HEK293T (cell line): ENCODE results near the gene ISCU.

Experiments used
- ARNT ChIP-seq: fragments of 450-650 bp; IDR thresholded peaks from 2 replicates; pipeline ENCODE4 v1.6.1; 2017; ENCODE audit warnings: mild to moderate bottlenecking
- BHLHE40 ChIP-seq: fragments of 450-650 bp; IDR thresholded peaks from 2 replicates; pipeline ENCODE4 v1.6.1; 2016; ENCODE audit warnings: mild to moderate bottlenecking, moderate library complexity, borderline replicate concordance
- CTBP1 ChIP-seq: fragments of 450-650 bp; IDR thresholded peaks from 2 replicates; pipeline ENCODE4 v1.6.1; 2016; ENCODE audit warnings: borderline replicate concordance
- ELF4 ChIP-seq: fragments of 450-650 bp; IDR thresholded peaks from 2 replicates; pipeline ENCODE4 v1.6.1; 2017; ENCODE audit warnings: antibody characterized with exemption
- FOXA1 ChIP-seq: fragments of 450-650 bp; IDR thresholded peaks from 2 replicates; pipeline ENCODE4 v1.6.1; 2016; ENCODE audit warnings: mild to moderate bottlenecking
- FOXK2 ChIP-seq: fragments of 450-650 bp; IDR thresholded peaks from 2 replicates; pipeline ENCODE4 v1.6.1; 2016; ENCODE audit warnings: mild to moderate bottlenecking
- FOXM1 ChIP-seq: fragments of 450-650 bp; IDR thresholded peaks from 2 replicates; pipeline ENCODE4 v1.6.1; 2017; ENCODE audit warnings: mild to moderate bottlenecking, borderline replicate concordance
- L3MBTL2 ChIP-seq: fragments of 450-650 bp; conservative IDR thresholded peaks from 2 replicates; pipeline ENCODE4 v1.6.1; 2016; ENCODE audit warnings: mild to moderate bottlenecking
- LEF1 ChIP-seq: fragments of 450-650 bp; IDR thresholded peaks from 2 replicates; pipeline ENCODE4 v1.6.1; 2017; ENCODE audit warnings: mild to moderate bottlenecking, borderline replicate concordance
- NFRKB ChIP-seq: fragments of 450-650 bp; IDR thresholded peaks from 2 replicates; pipeline ENCODE4 v1.6.1; 2016; ENCODE audit warnings: mild to moderate bottlenecking, moderate library complexity
- SP1 ChIP-seq: fragments of 450-650 bp; IDR thresholded peaks from 2 replicates; pipeline ENCODE4 v1.6.1; 2017
- SUZ12 ChIP-seq: fragments of 450-650 bp; IDR thresholded peaks from 2 replicates; pipeline ENCODE4 v1.6.1; 2016; ENCODE audit warnings: mild to moderate bottlenecking
- TARDBP ChIP-seq: fragments of 450-650 bp; IDR thresholded peaks from 2 replicates; pipeline ENCODE4 v1.6.1; 2016
- ZNF384 ChIP-seq: fragments of 450-650 bp; IDR thresholded peaks from 2 replicates; pipeline ENCODE4 v1.6.1; 2016

- TF ChIP-seq ZNF384 (no peak), ELF4 (no peak), SUZ12 (no peak), CTBP1 (no peak), L3MBTL2 (no peak), SP1 (no peak), FOXM1 (no peak), FOXK2 (no peak), BHLHE40 (no peak), FOXA1 (no peak), ARNT (no peak), LEF1 (no peak), NFRKB (no peak), TARDBP (no peak)
These were observed 10.9 kb downstream of the ISCU start for GRCh38 chr12:108573317-108573716.
